Trophoblast cell (in vitro differentiated cells and primary cell): ENCODE measurements around the gene BABAM2.

Experiments
- DNase-seq, 2 donors: peaks; one replicate each; pipeline ENCODE4 v3.0.0-alpha.2; 2016
- H2AFZ ChIP-seq: 2 replicates; pipeline ENCODE4 v1.6.1; 2013; ENCODE audit warnings: low read length, moderate library complexity, mild to moderate bottlenecking; ENCODE audit not compliant: insufficient read depth, poor library complexity
- H2AK5ac ChIP-seq: 2 replicates; pipeline ENCODE4 v1.6.1; 2013; ENCODE audit warnings: mild to moderate bottlenecking, low read length
- H2BK120ac ChIP-seq: 2 replicates; pipeline ENCODE4 v1.6.1; 2013; ENCODE audit warnings: low read length, mild to moderate bottlenecking, moderate library complexity; ENCODE audit not compliant: insufficient read depth, poor library complexity
- H2BK12ac ChIP-seq: 2 replicates; pipeline ENCODE4 v1.6.1; 2013; ENCODE audit warnings: mild to moderate bottlenecking, low read length, moderate library complexity
- H2BK5ac ChIP-seq: 2 replicates; pipeline ENCODE4 v1.6.1; 2013; ENCODE audit warnings: low read length, low read depth, moderate library complexity, mild to moderate bottlenecking; ENCODE audit not compliant: poor library complexity
- H3K14ac ChIP-seq: 2 replicates; pipeline ENCODE4 v1.6.1; 2013; ENCODE audit warnings: mild to moderate bottlenecking, low read length
- H3K18ac ChIP-seq: 2 replicates; pipeline ENCODE4 v1.6.1; 2013; ENCODE audit warnings: mild to moderate bottlenecking, low read length
- H3K23ac ChIP-seq: 2 replicates; pipeline ENCODE4 v1.6.1; 2013; ENCODE audit warnings: low read length
- H3K27ac ChIP-seq: 2 replicates; pipeline ENCODE4 v1.5.1; 2013; ENCODE audit warnings: low read depth, mild to moderate bottlenecking, inconsistent platforms, low read length, moderate library complexity
- H3K27me3 ChIP-seq: 2 replicates; pipeline ENCODE4 v1.6.1; 2013; ENCODE audit warnings: inconsistent platforms, mild to moderate bottlenecking, low read length, moderate library complexity; ENCODE audit not compliant: insufficient read depth
- H3K36me3 ChIP-seq, 2 experiments: 1 replicate in 1 of 2; 2 replicates in 1 of 2; pipeline ENCODE4 v1.6.1; 2013; ENCODE audit warnings: low read length in 2 of 2, mild to moderate bottlenecking in 2 of 2, moderate library complexity in 1 of 2; ENCODE audit not compliant: insufficient read depth in 2 of 2, control insufficient read depth in 1 of 2
- H3K4ac ChIP-seq: 2 replicates; pipeline ENCODE4 v1.6.1; 2013; ENCODE audit warnings: low read depth, mild to moderate bottlenecking, low read length, moderate library complexity
- H3K4me1 ChIP-seq, 2 experiments: 1 replicate in 1 of 2; 2 replicates in 1 of 2; pipeline ENCODE4 v1.6.1; 2013; ENCODE audit warnings: low read length in 2 of 2, mild to moderate bottlenecking in 2 of 2, moderate library complexity in 1 of 2; ENCODE audit not compliant: insufficient read depth in 2 of 2, control insufficient read depth in 1 of 2
- H3K4me2 ChIP-seq: 2 replicates; pipeline ENCODE4 v1.6.1; 2013; ENCODE audit warnings: inconsistent platforms, mild to moderate bottlenecking, low read length, moderate library complexity
- H3K4me3 ChIP-seq: 2 replicates; pipeline ENCODE4 v1.5.1; 2013; ENCODE audit warnings: mild to moderate bottlenecking, low read depth, low read length, inconsistent platforms
- H3K79me1 ChIP-seq: one replicate; pipeline ENCODE4 v1.6.1; 2013; ENCODE audit warnings: low read length
- H3K79me2 ChIP-seq: 2 replicates; pipeline ENCODE4 v1.6.1; 2013; ENCODE audit warnings: low read length, mild to moderate bottlenecking; ENCODE audit not compliant: control insufficient read depth, insufficient read depth, poor library complexity
- H3K9ac ChIP-seq: 2 replicates; pipeline ENCODE4 v1.6.1; 2013; ENCODE audit warnings: mild to moderate bottlenecking, low read length
- H3K9me3 ChIP-seq: 2 replicates; pipeline ENCODE4 v1.6.1; 2013; ENCODE audit warnings: low read depth, mild to moderate bottlenecking, control low read depth, inconsistent platforms, low read length; ENCODE audit not compliant: insufficient read depth
- H4K12ac ChIP-seq: 2 replicates; pipeline ENCODE4 v1.6.1; 2013; ENCODE audit warnings: low read depth, mild to moderate bottlenecking, low read length, moderate library complexity
- H4K8ac ChIP-seq: 2 replicates; pipeline ENCODE4 v1.6.1; 2013; ENCODE audit warnings: low read depth, mild to moderate bottlenecking, low read length, moderate library complexity
- H4K91ac ChIP-seq: one replicate; pipeline ENCODE4 v1.6.1; 2013; ENCODE audit warnings: low read depth, mild to moderate bottlenecking, low read length, moderate library complexity
- WGBS: extraction: QIAGEN DNeasy Blood & Tissue Kit; methylation state at CpG from one replicate; pipeline ENCODE4 v1.1.7; 2013; ENCODE audit warnings: missing lambda C conversion rate; ENCODE audit not compliant: insufficient read length, insufficient coverage; ENCODE audit errors: extremely low coverage; 5-methylcytosine and 5-hydroxymethylcytosine counted together

The BABAM2 gene

DNA sequence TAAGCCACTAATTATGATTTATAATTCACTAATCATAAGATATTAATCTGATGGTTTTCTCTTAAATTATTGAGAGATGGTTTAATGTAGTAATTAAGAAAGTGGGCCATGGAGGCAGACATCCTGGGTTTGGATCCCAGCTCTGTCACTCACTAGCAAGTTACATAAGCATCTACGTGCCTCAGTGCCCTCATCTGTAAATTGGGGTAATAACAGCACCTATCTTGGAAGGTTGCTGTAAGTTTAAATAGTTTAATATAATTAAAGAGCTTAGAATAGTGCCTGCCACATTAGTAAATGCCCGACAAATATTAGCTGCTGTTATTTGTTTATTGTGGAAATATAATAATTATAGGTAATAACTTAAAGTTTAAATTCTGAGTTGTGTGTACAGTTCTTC, 30.9 kb downstream of the BABAM2 start:
- H3K4me2 ChIP-seq: no peak overlapping the region
- H4K8ac ChIP-seq: no peak overlapping the region
- H3K27me3 ChIP-seq: no peaks in the 10 kb centered on the region
- H2AK5ac ChIP-seq: no peak overlapping the region
- H3K4ac ChIP-seq: no peak overlapping the region
- H4K12ac ChIP-seq: no peak overlapping the region
- H3K23ac ChIP-seq: no peak overlapping the region
- no peak for DNase-seq
- no peak overlapping the region for H3K9ac ChIP-seq
- H2BK120ac ChIP-seq: no peak overlapping the region
- H3K18ac ChIP-seq: no peak overlapping the region
- no peaks in the 10 kb centered on the region for H3K9me3 ChIP-seq
- no peaks in the 10 kb centered on the region for H3K79me1 ChIP-seq
- no peak overlapping the region for H2BK5ac ChIP-seq
- no CpG with 5 or more reads among the region's 2 CpGs for WGBS
- H3K36me3 ChIP-seq: no peaks in the 10 kb centered on the region
- no peak overlapping the region for H2AFZ ChIP-seq
- H3K79me2 ChIP-seq: no peaks in the 10 kb centered on the region
- H3K27ac ChIP-seq: no peak overlapping the region
- H2BK12ac ChIP-seq: no peak overlapping the region
- peaks cover 0 to 3% of the 10 kb centered on the region in 2 experiments for H3K4me1 ChIP-seq
- no peak overlapping the region for H3K4me3 ChIP-seq
- H3K14ac ChIP-seq: no peak overlapping the region
- H4K91ac ChIP-seq: no peak overlapping the region

DNA sequence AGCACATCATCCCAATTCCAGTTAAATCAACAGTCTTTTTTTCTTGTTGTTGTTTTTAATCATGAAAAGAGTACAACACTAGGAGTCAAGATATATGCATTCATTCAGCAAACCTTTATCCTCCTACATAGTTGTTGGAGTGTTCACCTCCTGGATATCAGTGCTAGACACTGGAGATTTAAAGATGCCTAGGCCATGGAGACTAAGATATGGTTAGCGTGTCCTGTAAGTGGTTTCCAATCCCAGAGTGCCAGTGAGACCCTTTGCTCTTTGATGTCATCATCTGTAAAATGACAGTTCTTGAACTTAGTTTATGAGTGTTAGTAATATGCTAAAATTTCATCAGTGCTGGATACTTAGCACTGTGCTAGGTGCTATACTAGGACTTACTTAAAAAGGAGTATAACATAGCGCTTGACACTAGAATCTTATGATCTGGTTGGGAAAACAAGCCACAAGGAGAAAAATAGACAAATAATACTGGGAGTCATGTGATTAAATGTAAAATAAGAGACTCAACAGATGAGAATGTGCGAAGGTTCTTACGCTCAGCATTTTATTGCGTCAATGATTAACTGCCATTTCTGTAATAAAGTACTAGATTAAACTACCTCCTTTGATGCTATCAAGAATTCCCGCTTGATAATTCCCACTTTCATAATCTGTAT, 31.5 kb downstream of the BABAM2 start:
- no peak overlapping the region for H3K4me3 ChIP-seq
- no peak overlapping the region for H2AFZ ChIP-seq
- no peak overlapping the region for H3K9ac ChIP-seq
- H4K91ac ChIP-seq: no peak overlapping the region
- H3K18ac ChIP-seq: no peak overlapping the region
- H4K12ac ChIP-seq: no peak overlapping the region
- no peak overlapping the region for H2AK5ac ChIP-seq
- DNase-seq: no peak
- no peak overlapping the region for H3K27ac ChIP-seq
- no CpG with 5 or more reads among the region's 6 CpGs for WGBS
- H2BK120ac ChIP-seq: no peak overlapping the region
- no peak overlapping the region for H2BK5ac ChIP-seq
- H3K4me2 ChIP-seq: no peak overlapping the region
- H4K8ac ChIP-seq: no peak overlapping the region
- no peaks in the 10 kb centered on the region for H3K27me3 ChIP-seq
- H3K36me3 ChIP-seq: no peaks in the 10 kb centered on the region
- no peaks in the 10 kb centered on the region for H3K79me1 ChIP-seq
- no peak overlapping the region for H3K14ac ChIP-seq
- H3K23ac ChIP-seq: no peak overlapping the region
- H3K4me1 ChIP-seq: peaks cover 0 to 3% of the 10 kb centered on the region in 2 experiments
- H3K79me2 ChIP-seq: no peaks in the 10 kb centered on the region
- H2BK12ac ChIP-seq: no peak overlapping the region
- no peaks in the 10 kb centered on the region for H3K9me3 ChIP-seq
- H3K4ac ChIP-seq: no peak overlapping the region

DNA sequence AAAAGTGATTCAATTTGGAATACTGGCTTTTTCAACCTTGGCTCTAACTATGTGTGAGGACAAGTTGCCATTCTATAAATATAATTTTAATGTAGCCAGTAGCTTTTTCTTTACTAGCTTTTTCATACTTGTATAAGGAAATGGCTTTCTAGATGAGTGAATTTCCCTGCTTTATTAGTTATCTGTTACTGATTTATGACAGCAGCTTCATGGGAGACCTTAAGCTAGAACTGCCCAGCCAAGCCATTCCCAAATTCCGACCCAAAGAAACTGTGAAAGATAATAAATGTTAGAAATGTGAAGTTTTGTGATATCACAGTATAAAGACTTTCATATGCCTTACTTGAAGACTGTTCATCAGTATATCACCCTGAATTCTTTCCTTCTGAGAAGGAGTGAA, 32.3 kb downstream of the BABAM2 start:
- Histone ChIP-seq H4K8ac (no peak overlapping the region), H2BK5ac (no peak overlapping the region)

DNA sequence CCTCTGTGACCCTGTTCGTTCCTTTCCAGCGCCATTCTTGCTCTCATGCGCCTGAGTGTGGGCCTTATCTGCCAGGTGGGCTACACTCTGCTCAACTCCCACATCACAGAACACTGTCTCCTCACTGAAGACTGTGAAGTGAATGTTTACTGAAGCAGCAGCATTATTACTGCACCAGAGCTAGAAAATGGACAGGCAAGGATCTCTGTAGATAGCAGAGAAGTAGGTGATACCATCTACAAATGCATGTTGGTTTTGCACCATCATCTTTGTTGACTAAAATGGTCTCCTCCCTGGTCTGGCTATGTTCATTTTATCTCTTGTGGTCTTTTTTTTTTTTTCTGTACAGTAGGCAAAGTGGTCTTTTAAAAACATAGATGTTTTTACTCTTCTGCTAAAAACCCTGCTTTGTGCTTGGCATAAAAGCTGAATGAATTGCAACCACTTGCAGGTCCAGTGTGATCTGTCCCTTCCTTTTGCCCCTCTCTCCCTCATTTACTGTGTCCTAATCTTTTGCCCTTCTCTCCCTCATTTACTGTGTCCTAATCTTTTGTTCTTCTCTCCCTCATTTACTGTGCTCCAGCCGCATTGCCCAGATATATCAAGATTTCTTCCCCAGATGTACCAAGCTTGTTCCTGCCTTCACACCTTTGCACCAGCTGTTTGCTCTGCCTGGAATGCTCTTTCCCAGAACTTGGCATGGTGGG, 35.4 kb downstream of the BABAM2 start:
- H3K23ac ChIP-seq: no peak overlapping the region
- WGBS: no CpG with 5 or more reads among the region's 4 CpGs
- H3K9me3 ChIP-seq: no peaks in the 10 kb centered on the region
- DNase-seq: no peak
- no peak overlapping the region for H3K9ac ChIP-seq
- no peak overlapping the region for H3K27ac ChIP-seq
- no peaks in the 10 kb centered on the region for H3K27me3 ChIP-seq
- H3K79me1 ChIP-seq: no peaks in the 10 kb centered on the region
- no peak overlapping the region for H3K4ac ChIP-seq
- no peaks in the 10 kb centered on the region for H3K79me2 ChIP-seq
- no peak overlapping the region for H2BK5ac ChIP-seq
- H4K12ac ChIP-seq: no peak overlapping the region
- H3K4me3 ChIP-seq: no peak overlapping the region
- no peak overlapping the region for H3K4me2 ChIP-seq
- no peak overlapping the region for H4K8ac ChIP-seq
- H3K4me1 ChIP-seq: peaks cover 0 to 3% of the 10 kb centered on the region in 2 experiments
- H4K91ac ChIP-seq: no peak overlapping the region
- H2BK120ac ChIP-seq: no peak overlapping the region
- H3K14ac ChIP-seq: no peak overlapping the region
- no peak overlapping the region for H2AFZ ChIP-seq
- H3K36me3 ChIP-seq: no peaks in the 10 kb centered on the region
- H2AK5ac ChIP-seq: no peak overlapping the region
- no peak overlapping the region for H2BK12ac ChIP-seq
- H3K18ac ChIP-seq: no peak overlapping the region

More for the DNA sequence above, 32.3 kb downstream of the BABAM2 start:
- H3K14ac ChIP-seq: no peak overlapping the region
- H3K9ac ChIP-seq: no peak overlapping the region
- peaks cover 0 to 3% of the 10 kb centered on the region in 2 experiments for H3K4me1 ChIP-seq
- no peak overlapping the region for H3K4ac ChIP-seq
- no peak overlapping the region for H2AFZ ChIP-seq
- no peaks in the 10 kb centered on the region for H3K9me3 ChIP-seq
- no peak overlapping the region for H4K12ac ChIP-seq
- no peak overlapping the region for H3K18ac ChIP-seq
- H2BK12ac ChIP-seq: no peak overlapping the region
- no peak overlapping the region for H2BK120ac ChIP-seq
- DNase-seq: no peak
- H3K4me2 ChIP-seq: no peak overlapping the region
- no CpG with 5 or more reads among the region's 1 CpG for WGBS
- no peaks in the 10 kb centered on the region for H3K79me2 ChIP-seq
- no peak overlapping the region for H3K23ac ChIP-seq
- H4K91ac ChIP-seq: no peak overlapping the region
- H3K79me1 ChIP-seq: no peaks in the 10 kb centered on the region
- H3K36me3 ChIP-seq: no peaks in the 10 kb centered on the region
- H3K27ac ChIP-seq: no peak overlapping the region
- H3K27me3 ChIP-seq: no peaks in the 10 kb centered on the region
- no peak overlapping the region for H3K4me3 ChIP-seq
- H2AK5ac ChIP-seq: no peak overlapping the region
